ENCODE results near the gene CFAP57. TPM values are rescaled to one million over a fixed set of nuclear protein-coding genes. Genes with fewer than 3 reads are reported as not detected.

CFAP57 gene
- total and polyA plus RNA-seq, 2 of the 13 experiments (the other 11 are each of a cell fraction or from before 2014, with no cell fraction given): 0.01 TPM; not detected in 1

DNA sequence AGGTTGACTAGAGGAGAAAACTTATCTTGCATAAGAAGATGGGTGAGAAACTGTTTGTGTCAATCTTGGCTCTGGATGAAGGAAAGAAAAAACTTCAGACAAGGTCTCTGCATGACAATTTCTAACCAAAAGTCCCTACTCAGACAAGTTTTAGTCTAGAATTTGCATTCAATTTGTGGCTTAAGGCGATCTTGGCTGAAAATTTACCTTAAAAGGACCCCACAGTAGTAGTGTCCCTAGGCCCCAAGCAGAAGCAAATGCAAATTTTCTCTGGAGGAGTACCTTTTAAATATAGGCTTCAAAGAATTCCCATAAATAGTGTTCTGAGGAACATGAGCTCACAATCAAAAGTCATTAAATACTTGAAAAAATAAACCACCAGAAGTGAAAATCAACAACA, 80.1 kb downstream of the CFAP57 start (continued):
- TF ChIP-seq, protein P1, sequence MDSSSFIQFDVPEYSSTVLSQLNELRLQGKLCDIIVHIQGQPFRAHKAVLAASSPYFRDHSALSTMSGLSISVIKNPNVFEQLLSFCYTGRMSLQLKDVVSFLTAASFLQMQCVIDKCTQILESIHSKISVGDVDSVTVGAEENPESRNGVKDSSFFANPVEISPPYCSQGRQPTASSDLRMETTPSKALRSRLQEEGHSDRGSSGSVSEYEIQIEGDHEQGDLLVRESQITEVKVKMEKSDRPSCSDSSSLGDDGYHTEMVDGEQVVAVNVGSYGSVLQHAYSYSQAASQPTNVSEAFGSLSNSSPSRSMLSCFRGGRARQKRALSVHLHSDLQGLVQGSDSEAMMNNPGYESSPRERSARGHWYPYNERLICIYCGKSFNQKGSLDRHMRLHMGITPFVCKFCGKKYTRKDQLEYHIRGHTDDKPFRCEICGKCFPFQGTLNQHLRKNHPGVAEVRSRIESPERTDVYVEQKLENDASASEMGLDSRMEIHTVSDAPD (CRISPR knock-in tag; IDR thresholded peaks at IDR 0.05): no peak
- TF ChIP-seq ZNF776 (CRISPR knock-in tag; IDR thresholded peaks at IDR 0.05): no peak
- no peak for TF ChIP-seq ZNF136 (CRISPR knock-in tag; IDR thresholded peaks at IDR 0.05; ENCODE audit: low read depth)
- no peak for TF ChIP-seq ZNF296 (CRISPR knock-in tag; conservative IDR thresholded peaks at IDR 0.05)
- no peak for TF ChIP-seq ZNF253 (CRISPR knock-in tag; IDR thresholded peaks at IDR 0.05; ENCODE audit: borderline replicate concordance)
- TF ChIP-seq PTBP1 (IDR thresholded peaks at IDR 0.05; ENCODE audit: low read depth, low read length, poor library complexity, severe bottlenecking): no peak
- no peak for TF ChIP-seq NFIB (CRISPR knock-in tag; IDR thresholded peaks at IDR 0.05; ENCODE audit: borderline replicate concordance)
- TF ChIP-seq, protein P2, sequence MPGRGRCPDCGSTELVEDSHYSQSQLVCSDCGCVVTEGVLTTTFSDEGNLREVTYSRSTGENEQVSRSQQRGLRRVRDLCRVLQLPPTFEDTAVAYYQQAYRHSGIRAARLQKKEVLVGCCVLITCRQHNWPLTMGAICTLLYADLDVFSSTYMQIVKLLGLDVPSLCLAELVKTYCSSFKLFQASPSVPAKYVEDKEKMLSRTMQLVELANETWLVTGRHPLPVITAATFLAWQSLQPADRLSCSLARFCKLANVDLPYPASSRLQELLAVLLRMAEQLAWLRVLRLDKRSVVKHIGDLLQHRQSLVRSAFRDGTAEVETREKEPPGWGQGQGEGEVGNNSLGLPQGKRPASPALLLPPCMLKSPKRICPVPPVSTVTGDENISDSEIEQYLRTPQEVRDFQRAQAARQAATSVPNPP (CRISPR knock-in tag; IDR thresholded peaks at IDR 0.05): no peak
- no peak for TF ChIP-seq ZBTB39 (CRISPR knock-in tag; IDR thresholded peaks at IDR 0.05)
